Neural crest cell (in vitro differentiated cells): ENCODE data around the gene LETM1. TPM values are rescaled to one million over a fixed set of nuclear protein-coding genes. Genes with fewer than 3 reads are reported as not detected.

Source experiments
- DNase-seq: peaks from one replicate; pipeline ENCODE4 v3.0.0; 2021; ENCODE audit warnings: low read depth, mixed read lengths, low spot score
- H3K27ac Mint-ChIP-seq: one replicate; pipeline ENCODE4 v1.8.0; 2021; ENCODE audit warnings: mild to moderate bottlenecking, mixed read lengths; ENCODE audit not compliant: unreplicated experiment
- H3K27me3 Mint-ChIP-seq: 2 replicates; pipeline ENCODE4 v1.8.0; 2021; ENCODE audit warnings: low read depth, mild to moderate bottlenecking, mixed read lengths
- H3K36me3 Mint-ChIP-seq: 2 replicates; pipeline ENCODE4 v1.8.0; 2021; ENCODE audit warnings: low read depth, mild to moderate bottlenecking, mixed read lengths
- H3K4me1 Mint-ChIP-seq: 2 replicates; pipeline ENCODE4 v1.8.0; 2021; ENCODE audit warnings: mixed read lengths
- H3K4me3 Mint-ChIP-seq: one replicate; pipeline ENCODE4 v1.8.0; 2021; ENCODE audit warnings: mild to moderate bottlenecking, mixed read lengths
- H3K9me3 Mint-ChIP-seq: 2 replicates; pipeline ENCODE4 v1.8.0; 2021; ENCODE audit warnings: mixed read lengths
- total RNA-seq: library from RNA; stranded (reverse); gene quantifications from 2 replicates; pipeline ENCODE4 v1.2.1, GENCODE V29; 2021
- TF ChIP-seq, protein P1 (sequence below): fragments of 200-600 bp; sonication (generic); conservative IDR thresholded peaks from 2 replicates; pipeline ENCODE4 v1.5.0; 2021; ENCODE audit warnings: antibody characterized with exemption, mild to moderate bottlenecking

Gene LETM1
- total RNA-seq, 1 donor from 2014 or later, result 60.6 TPM

DNA sequence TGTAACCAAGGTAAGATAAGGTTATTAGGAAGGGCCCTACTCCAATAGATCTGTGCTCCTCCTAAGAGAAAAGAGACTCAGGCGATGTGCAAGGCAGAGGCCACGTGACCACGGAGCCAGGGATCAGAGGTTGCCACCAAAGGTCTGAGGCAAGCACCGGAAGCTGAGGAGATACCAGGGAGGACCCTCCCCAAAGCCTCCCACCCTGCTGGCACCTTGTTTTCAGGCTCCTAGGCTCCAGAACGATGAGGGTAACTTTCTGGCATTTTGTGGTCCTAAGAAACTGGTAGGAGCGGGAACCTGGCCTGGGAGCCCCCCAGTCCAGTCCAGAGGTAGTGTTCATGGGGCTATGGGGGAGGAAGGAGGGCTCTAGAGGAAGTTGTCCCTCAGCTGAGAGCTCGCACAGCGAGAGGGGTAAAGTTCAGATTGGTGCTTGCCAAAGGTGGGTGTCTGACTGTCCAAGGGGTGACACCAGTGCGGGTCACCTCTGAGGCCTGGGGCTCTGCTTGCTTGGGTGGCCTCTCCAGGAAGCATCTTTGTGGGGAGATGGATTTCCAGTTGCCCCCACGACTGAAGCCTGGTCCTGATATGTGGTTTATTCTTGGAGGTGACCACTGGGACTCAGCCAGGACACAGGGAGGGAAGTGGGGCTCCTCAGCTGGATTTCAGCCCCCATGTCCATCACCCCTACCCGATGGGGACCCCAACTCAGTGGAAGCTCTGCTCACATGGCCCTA, 7.5 kb upstream of the LETM1 start:
- H3K27me3 Mint-ChIP-seq, result peaks cover 13% of the 10 kb centered on the region
- peak overlapping the region; percentile 79 for H3K4me3 Mint-ChIP-seq
- H3K27ac Mint-ChIP-seq, result peak overlapping the region; percentile 90
- H3K9me3 Mint-ChIP-seq, result no peaks in the 10 kb centered on the region
- H3K4me1 Mint-ChIP-seq, result peaks cover 53% of the 10 kb centered on the region
- no peaks in the 10 kb centered on the region for H3K36me3 Mint-ChIP-seq
- DNase-seq, result no peak
- TF ChIP-seq, protein P1, sequence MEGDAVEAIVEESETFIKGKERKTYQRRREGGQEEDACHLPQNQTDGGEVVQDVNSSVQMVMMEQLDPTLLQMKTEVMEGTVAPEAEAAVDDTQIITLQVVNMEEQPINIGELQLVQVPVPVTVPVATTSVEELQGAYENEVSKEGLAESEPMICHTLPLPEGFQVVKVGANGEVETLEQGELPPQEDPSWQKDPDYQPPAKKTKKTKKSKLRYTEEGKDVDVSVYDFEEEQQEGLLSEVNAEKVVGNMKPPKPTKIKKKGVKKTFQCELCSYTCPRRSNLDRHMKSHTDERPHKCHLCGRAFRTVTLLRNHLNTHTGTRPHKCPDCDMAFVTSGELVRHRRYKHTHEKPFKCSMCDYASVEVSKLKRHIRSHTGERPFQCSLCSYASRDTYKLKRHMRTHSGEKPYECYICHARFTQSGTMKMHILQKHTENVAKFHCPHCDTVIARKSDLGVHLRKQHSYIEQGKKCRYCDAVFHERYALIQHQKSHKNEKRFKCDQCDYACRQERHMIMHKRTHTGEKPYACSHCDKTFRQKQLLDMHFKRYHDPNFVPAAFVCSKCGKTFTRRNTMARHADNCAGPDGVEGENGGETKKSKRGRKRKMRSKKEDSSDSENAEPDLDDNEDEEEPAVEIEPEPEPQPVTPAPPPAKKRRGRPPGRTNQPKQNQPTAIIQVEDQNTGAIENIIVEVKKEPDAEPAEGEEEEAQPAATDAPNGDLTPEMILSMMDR, result no peak

DNA sequence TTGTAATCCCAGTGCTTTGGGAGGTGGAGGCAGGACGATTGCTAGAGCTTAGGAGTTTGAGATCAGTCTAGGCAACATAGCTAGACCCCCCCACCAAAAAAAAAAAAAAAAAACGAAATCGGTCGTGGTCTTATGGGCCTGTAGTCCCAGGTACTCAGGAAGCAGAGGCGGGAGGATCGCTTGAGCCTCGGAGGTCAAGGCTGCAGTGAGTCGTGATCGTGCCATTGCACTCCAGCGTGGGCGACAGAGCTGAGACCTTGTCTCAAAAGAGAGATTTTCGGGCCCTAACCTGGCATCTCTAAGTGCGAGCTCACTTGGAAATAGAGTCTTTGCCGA, 7.0 kb upstream of the LETM1 start:
- Mint-ChIP-seq H3K36me3 (no peaks in the 10 kb centered on the region), H3K27ac (no peak overlapping the region), H3K9me3 (no peaks in the 10 kb centered on the region), H3K4me1 (peaks cover 53% of the 10 kb centered on the region), H3K4me3 (peak overlapping the region; percentile 79), H3K27me3 (peaks cover 12% of the 10 kb centered on the region)
- no peak for DNase-seq
- TF ChIP-seq, protein P1, result no peak

DNA sequence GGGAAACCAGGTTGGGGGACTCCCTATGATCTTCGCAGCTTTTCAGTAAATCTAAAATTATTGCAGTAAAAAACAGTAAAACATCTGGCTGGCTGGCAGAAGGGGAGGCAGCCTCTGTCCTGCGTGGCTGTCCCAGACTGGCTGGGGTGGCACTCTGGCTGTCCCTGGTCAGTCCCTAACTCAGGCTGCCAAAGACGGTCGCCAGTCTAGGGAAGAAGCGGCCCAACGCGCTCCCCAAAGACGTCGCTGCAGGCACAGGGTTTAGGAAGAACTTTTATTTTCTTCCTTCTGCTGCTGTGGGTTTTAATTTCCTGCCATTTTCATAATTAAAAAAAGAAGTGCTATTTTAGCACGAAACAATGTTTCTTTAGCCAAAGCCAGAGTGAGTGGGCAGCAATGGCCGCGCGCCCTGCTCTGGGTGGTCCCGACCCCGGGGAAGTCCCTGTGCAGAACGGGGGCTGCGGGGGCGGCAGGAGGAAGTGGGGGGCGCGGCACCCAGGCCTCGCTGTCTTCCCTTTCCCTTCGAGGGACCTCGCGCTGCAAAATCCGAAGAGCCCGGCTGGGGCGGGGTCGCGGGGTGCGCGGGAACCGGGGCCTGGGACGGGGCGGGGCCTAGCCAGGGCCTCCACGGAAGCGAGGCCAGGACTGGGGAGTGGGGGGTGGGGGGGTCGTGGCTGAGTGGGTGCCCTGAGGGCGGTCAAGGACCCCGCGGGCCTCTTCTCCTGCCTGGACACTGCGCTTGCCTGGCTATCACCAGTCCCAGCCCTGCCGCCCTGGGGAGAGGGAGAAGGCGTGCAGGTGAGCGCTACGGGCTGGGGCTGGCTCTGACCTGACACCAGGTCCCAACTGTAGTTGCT, 6.3 kb upstream of the LETM1 start:
- no peak for DNase-seq
- TF ChIP-seq, protein P1, result no peak
- Mint-ChIP-seq H3K27me3 (peaks cover 8% of the 10 kb centered on the region), H3K4me1 (peaks cover 53% of the 10 kb centered on the region), H3K36me3 (no peaks in the 10 kb centered on the region), H3K4me3 (peak overlapping the region; percentile 6), H3K9me3 (no peaks in the 10 kb centered on the region), H3K27ac (no peak overlapping the region)

DNA sequence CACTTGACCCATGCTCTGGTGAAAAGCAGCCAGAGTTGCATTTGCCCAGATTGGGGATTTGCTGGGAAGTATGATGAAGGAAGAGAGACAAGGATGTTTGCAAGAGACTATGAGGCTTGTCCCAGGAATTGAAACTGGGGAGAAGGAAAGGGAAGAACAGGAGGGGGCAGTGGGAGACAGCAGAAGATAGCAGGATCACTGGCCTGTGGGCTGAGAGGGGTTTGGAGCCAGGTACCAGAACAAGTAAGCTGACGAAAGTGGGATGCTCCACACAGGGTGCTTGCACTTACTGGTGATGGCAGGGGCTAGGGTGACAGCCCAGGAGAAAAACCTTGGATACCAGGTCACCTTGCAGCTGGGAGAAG, 3.4 kb upstream of the LETM1 start:
- H3K4me1 Mint-ChIP-seq, result peaks cover 47% of the 10 kb centered on the region
- H3K4me3 Mint-ChIP-seq, result peak overlapping the region; percentile 7
- H3K9me3 Mint-ChIP-seq, result no peaks in the 10 kb centered on the region
- no peak overlapping the region for H3K27ac Mint-ChIP-seq
- TF ChIP-seq, protein P1, result no peak
- H3K27me3 Mint-ChIP-seq, result peaks cover 4% of the 10 kb centered on the region
- no peak for DNase-seq
- H3K36me3 Mint-ChIP-seq, result no peaks in the 10 kb centered on the region

DNA sequence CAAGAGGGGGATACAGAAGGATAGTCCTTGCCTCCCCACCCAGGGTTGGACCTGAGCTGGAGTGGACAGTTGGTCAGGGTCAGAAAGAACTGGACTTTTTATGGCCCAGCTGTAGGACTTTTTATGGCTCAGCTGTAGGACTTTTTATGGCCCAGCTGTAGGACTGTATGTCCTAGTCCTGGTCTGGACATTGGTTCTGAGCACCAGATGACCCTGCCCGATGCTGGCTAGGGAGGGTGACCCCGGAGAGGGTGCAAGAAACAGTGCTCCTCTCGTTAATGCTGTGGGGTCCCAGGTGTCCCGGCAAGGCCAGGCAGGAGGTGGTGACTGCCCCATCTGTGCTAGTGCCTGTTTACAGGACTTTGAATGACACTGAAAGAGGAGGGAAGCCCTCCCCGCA, 2.0 kb upstream of the LETM1 start:
- TF ChIP-seq, protein P1, result no peak
- no peak overlapping the region for H3K4me3 Mint-ChIP-seq

More for the DNA sequence above, 2.0 kb upstream of the LETM1 start:
- no peak for DNase-seq
- Mint-ChIP-seq H3K27ac (no peak overlapping the region), H3K27me3 (peaks cover 2% of the 10 kb centered on the region), H3K9me3 (no peaks in the 10 kb centered on the region), H3K36me3 (peaks cover 2% of the 10 kb centered on the region), H3K4me1 (peaks cover 41% of the 10 kb centered on the region)
